Liver (tissue), 9 donors: ENCODE measurements around the gene RHO. TPM values are rescaled to one million over a fixed set of nuclear protein-coding genes. Genes with fewer than 3 reads are reported as not detected.

Experiments used
- DNase-seq: peaks from one replicate; pipeline ENCODE4 v3.0.0-alpha.2; 2017; ENCODE audit warnings: low spot score
- H3K27ac ChIP-seq, 2 donors: one replicate each; pipeline ENCODE4 v1.7.0; 2013; ENCODE audit warnings: inconsistent platforms in 2 of 2, low read length in 2 of 2, control low read depth in 1 of 2, low read depth in 1 of 2, mild to moderate bottlenecking in 1 of 2
- H3K27me3 ChIP-seq, 4 donors: one replicate each; pipeline versions ENCODE4 v1.6.1 to v1.7.0; 2013; ENCODE audit warnings: low read length in 3 of 4, inconsistent platforms in 1 of 4, mild to moderate bottlenecking in 1 of 4, moderate library complexity in 1 of 4; ENCODE audit not compliant: control insufficient read depth in 4 of 4, insufficient read depth in 4 of 4
- H3K36me3 ChIP-seq, 4 donors: one replicate each; pipeline versions ENCODE4 v1.6.1 to v1.7.0; 2013; ENCODE audit warnings: low read length in 3 of 4, mild to moderate bottlenecking in 3 of 4, low read depth in 1 of 4, moderate library complexity in 1 of 4; ENCODE audit not compliant: control insufficient read depth in 4 of 4, insufficient read depth in 3 of 4
- H3K4me1 ChIP-seq, 4 donors: one replicate each; pipeline versions ENCODE4 v1.6.1 to v1.7.0; 2013; ENCODE audit warnings: low read length in 3 of 4, mild to moderate bottlenecking in 3 of 4, moderate library complexity in 1 of 4; ENCODE audit not compliant: control insufficient read depth in 4 of 4, insufficient read depth in 4 of 4
- H3K4me3 ChIP-seq, 3 donors: one replicate each; pipeline versions ENCODE4 v1.6.1 to v1.7.0; 2013; ENCODE audit warnings: low read length in 3 of 3, control low read depth in 1 of 3, low read depth in 1 of 3, mild to moderate bottlenecking in 1 of 3
- H3K9ac ChIP-seq, 2 donors: one replicate each; pipeline ENCODE4 v1.7.0; 2013; ENCODE audit warnings: low read length in 2 of 2, mild to moderate bottlenecking in 2 of 2, moderate library complexity in 2 of 2, control low read depth in 1 of 2, low read depth in 1 of 2
- H3K9me3 ChIP-seq, 4 donors: one replicate each; pipeline versions ENCODE4 v1.6.1 to v1.7.0; 2013; ENCODE audit warnings: low read length in 3 of 4; ENCODE audit not compliant: control insufficient read depth in 4 of 4
- EGR1 ChIP-seq, 2 donors: IDR thresholded peaks; 2 replicates each; pipeline ENCODE4 v1.6.1; 2016 to 2018; ENCODE audit warnings: antibody characterized with exemption in 2 of 2, low read depth in 2 of 2
- FOXA1 ChIP-seq: IDR thresholded peaks from 2 replicates; pipeline ENCODE4 v1.6.1; 2016; ENCODE audit warnings: antibody characterized with exemption
- FOXA2 ChIP-seq: IDR thresholded peaks from 2 replicates; pipeline ENCODE4 v1.6.1; 2016; ENCODE audit warnings: antibody characterized with exemption
- GABPA ChIP-seq, 2 donors: IDR thresholded peaks in 1 of 2; conservative IDR thresholded peaks in 1 of 2; 2 replicates each; pipeline ENCODE4 v1.6.1; 2016; ENCODE audit warnings: antibody characterized with exemption in 2 of 2, mild to moderate bottlenecking in 1 of 2, moderate library complexity in 1 of 2
- HNF4A ChIP-seq, 2 donors: conservative IDR thresholded peaks; 2 replicates each; pipeline ENCODE4 v1.6.1; 2016; ENCODE audit warnings: antibody characterized with exemption in 2 of 2, mild to moderate bottlenecking in 2 of 2
- HNF4G ChIP-seq: IDR thresholded peaks from 2 replicates; pipeline ENCODE4 v1.6.1; 2016; ENCODE audit warnings: antibody characterized with exemption
- JUND ChIP-seq, 2 donors: IDR thresholded peaks; 2 replicates each; pipeline ENCODE4 v1.6.1; 2016; ENCODE audit warnings: antibody characterized with exemption in 2 of 2
- NR2F2 ChIP-seq: IDR thresholded peaks from 2 replicates; pipeline ENCODE4 v1.6.1; 2016; ENCODE audit warnings: antibody characterized with exemption
- RAD21 ChIP-seq, 2 donors: IDR thresholded peaks; 2 replicates each; pipeline ENCODE4 v1.6.1; 2016; ENCODE audit warnings: antibody characterized with exemption in 2 of 2, mild to moderate bottlenecking in 2 of 2
- RXRA ChIP-seq, 2 donors: IDR thresholded peaks; 2 replicates each; pipeline ENCODE4 v1.6.1; 2017 to 2018; ENCODE audit warnings: antibody characterized with exemption in 2 of 2, mild to moderate bottlenecking in 1 of 2
- SP1 ChIP-seq: IDR thresholded peaks from 2 replicates; pipeline ENCODE4 v1.6.1; 2018; ENCODE audit warnings: antibody characterized with exemption, mild to moderate bottlenecking
- TAF1 ChIP-seq: conservative IDR thresholded peaks from 2 replicates; pipeline ENCODE4 v1.6.1; 2016; ENCODE audit warnings: antibody characterized with exemption, mild to moderate bottlenecking
- YY1 ChIP-seq: IDR thresholded peaks from 2 replicates; pipeline ENCODE4 v1.6.1; 2016; ENCODE audit warnings: antibody characterized with exemption, mild to moderate bottlenecking
- WGBS: extraction: QIAGEN DNeasy Blood & Tissue Kit; methylation state at CpG from one replicate; pipeline ENCODE4 v1.1.7; 2013; 5-methylcytosine and 5-hydroxymethylcytosine counted together
- polyA plus RNA-seq, 2 donors: library from polyadenylated mRNA; stranded (reverse) in 1 of 2; unstranded in 1 of 2; fragments of 200-250 nt in 1 of 2; fragments of >200 nt in 1 of 2; fragmentation: Nextera tagmentation in 1 of 2; extraction: Ambion mirVana in 1 of 2; gene quantifications; one replicate each; pipeline versions ENCODE4 v1.2.1 to v1.2.3, GENCODE V29; 2013 to 2015
- total RNA-seq, 2 donors: library from RNA; depleted of rRNA; stranded (reverse); fragments of >200 nt; gene quantifications; one replicate each; pipeline ENCODE4 v1.2.3, GENCODE V29; 2014
- TF ChIP-seq, protein P1 (sequence below): IDR thresholded peaks from 2 replicates; pipeline ENCODE4 v1.6.1; 2016; ENCODE audit warnings: antibody characterized with exemption
- TF ChIP-seq, protein P2 (sequence below): IDR thresholded peaks from 2 replicates; pipeline ENCODE4 v1.6.1; 2016; ENCODE audit warnings: antibody characterized with exemption, mild to moderate bottlenecking
- TF ChIP-seq, protein P3 (sequence below): IDR thresholded peaks from 2 replicates; pipeline ENCODE4 v1.6.1; 2016; ENCODE audit warnings: antibody characterized with exemption
- TF ChIP-seq, protein P4 (sequence below): IDR thresholded peaks from 2 replicates; pipeline ENCODE4 v1.6.1; 2016; ENCODE audit warnings: antibody characterized with exemption
- TF ChIP-seq, protein P5 (sequence below): fragments of 150-350 bp; IDR thresholded peaks from 2 replicates; pipeline ENCODE4 v1.5.1; 2017; ENCODE audit warnings: improper control_type of control experiment, low read depth, low read length; ENCODE audit not compliant: missing input control
- donor health status: healthy.
- donor health status: healthy.
- donor health status: healthy.
- donor health status: healthy.
- donor health status: healthy.

The RHO gene
- total and polyA plus RNA-seq, 4 donors: not detected

DNA sequence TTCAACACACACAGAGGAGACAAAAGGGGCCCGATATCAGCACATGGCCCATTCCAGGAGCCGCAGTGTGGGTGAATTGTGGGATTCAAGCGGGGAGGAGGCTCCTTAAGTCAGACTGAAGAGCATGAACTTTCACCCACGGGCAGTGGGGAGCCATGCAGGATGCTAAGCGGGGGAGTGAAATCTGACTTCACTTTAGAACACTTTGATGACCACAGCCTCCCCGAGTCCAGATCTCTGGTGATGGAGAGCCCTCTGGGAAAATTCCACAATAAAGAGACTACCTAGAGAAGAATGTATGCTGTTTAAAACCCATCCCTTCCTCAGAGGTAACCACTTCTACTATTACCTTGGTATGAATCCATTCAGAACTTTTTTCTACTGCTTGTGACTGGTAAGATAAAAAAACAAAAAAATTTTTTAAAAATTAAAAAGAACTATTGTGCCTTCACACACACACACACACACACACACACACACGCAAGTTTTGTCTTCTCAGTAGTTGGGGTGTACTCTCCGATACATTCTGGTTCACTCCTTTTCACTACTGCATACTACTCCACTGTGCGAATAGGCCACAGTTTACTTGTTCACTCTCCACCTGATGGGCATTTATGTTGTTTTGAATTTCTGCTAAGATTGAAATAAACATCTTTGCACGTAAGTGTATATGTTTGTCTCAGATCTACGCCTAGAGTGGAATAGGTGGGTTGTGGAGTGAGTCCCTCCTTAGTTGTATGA is 12.5 kb downstream of the RHO start:
- Histone ChIP-seq H3K27me3 (no peaks in the 10 kb centered on the region), H3K27ac (no peak overlapping the region), H3K4me1 (no peaks in the 10 kb centered on the region), H3K9ac (no peak overlapping the region), H3K4me3 (no peak overlapping the region), H3K36me3 (no peaks in the 10 kb centered on the region), H3K9me3 (no peaks in the 10 kb centered on the region)
- no peak for DNase-seq
- WGBS: 93% methylated on average over 11 of the region's 11 CpGs
- TF ChIP-seq RAD21 (IDR thresholded peaks at IDR 0.05) (no peak), FOXA2 (no peak)

DNA sequence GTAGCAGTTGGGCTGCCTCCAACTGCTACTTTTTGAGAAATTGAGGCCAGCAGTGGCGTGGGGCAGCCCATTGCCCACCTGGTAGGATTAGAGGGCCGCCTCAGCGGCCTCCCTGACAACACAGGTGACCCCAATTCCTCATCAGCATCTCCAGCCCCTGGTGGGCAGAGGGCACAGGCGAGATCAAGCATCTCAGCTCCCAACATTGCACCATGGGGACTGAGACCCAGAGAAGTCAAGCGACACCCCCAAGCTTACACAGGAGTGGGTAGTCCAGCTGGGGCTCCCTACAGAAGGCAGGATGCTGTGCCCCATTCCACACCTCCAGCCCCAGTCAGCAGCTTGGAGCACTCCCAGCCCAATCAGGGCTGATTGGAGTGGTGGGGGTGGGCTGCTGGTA is 14.3 kb downstream of the RHO start:
- H3K9ac ChIP-seq: no peak overlapping the region
- DNase-seq: no peak
- TF ChIP-seq FOXA2 (no peak), SP1 (no peak), YY1 (no peak), NR2F2 (no peak), EGR1 (IDR thresholded peaks at IDR 0.05; ENCODE audit: low read depth in 2 of 2) (no peak), FOXA1 (no peak), RXRA (IDR thresholded peaks at IDR 0.05) (no peak), TAF1 (no peak), HNF4G (no peak), RAD21 (IDR thresholded peaks at IDR 0.05) (no peak), JUND (IDR thresholded peaks at IDR 0.05) (no peak), HNF4A (conservative IDR thresholded peaks at IDR 0.05) (no peak), GABPA (IDR thresholded peaks at IDR 0.05 in 1 of 2, conservative IDR thresholded peaks at IDR 0.05 in 1 of 2) (no peak)
- TF ChIP-seq, protein P1, sequence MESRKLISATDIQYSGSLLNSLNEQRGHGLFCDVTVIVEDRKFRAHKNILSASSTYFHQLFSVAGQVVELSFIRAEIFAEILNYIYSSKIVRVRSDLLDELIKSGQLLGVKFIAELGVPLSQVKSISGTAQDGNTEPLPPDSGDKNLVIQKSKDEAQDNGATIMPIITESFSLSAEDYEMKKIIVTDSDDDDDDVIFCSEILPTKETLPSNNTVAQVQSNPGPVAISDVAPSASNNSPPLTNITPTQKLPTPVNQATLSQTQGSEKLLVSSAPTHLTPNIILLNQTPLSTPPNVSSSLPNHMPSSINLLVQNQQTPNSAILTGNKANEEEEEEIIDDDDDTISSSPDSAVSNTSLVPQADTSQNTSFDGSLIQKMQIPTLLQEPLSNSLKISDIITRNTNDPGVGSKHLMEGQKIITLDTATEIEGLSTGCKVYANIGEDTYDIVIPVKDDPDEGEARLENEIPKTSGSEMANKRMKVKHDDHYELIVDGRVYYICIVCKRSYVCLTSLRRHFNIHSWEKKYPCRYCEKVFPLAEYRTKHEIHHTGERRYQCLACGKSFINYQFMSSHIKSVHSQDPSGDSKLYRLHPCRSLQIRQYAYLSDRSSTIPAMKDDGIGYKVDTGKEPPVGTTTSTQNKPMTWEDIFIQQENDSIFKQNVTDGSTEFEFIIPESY: no peak
- TF ChIP-seq, protein P2, sequence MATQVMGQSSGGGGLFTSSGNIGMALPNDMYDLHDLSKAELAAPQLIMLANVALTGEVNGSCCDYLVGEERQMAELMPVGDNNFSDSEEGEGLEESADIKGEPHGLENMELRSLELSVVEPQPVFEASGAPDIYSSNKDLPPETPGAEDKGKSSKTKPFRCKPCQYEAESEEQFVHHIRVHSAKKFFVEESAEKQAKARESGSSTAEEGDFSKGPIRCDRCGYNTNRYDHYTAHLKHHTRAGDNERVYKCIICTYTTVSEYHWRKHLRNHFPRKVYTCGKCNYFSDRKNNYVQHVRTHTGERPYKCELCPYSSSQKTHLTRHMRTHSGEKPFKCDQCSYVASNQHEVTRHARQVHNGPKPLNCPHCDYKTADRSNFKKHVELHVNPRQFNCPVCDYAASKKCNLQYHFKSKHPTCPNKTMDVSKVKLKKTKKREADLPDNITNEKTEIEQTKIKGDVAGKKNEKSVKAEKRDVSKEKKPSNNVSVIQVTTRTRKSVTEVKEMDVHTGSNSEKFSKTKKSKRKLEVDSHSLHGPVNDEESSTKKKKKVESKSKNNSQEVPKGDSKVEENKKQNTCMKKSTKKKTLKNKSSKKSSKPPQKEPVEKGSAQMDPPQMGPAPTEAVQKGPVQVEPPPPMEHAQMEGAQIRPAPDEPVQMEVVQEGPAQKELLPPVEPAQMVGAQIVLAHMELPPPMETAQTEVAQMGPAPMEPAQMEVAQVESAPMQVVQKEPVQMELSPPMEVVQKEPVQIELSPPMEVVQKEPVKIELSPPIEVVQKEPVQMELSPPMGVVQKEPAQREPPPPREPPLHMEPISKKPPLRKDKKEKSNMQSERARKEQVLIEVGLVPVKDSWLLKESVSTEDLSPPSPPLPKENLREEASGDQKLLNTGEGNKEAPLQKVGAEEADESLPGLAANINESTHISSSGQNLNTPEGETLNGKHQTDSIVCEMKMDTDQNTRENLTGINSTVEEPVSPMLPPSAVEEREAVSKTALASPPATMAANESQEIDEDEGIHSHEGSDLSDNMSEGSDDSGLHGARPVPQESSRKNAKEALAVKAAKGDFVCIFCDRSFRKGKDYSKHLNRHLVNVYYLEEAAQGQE: no peak
- TF ChIP-seq, protein P3, sequence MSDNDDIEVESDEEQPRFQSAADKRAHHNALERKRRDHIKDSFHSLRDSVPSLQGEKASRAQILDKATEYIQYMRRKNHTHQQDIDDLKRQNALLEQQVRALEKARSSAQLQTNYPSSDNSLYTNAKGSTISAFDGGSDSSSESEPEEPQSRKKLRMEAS: no peak
- TF ChIP-seq, protein P4, sequence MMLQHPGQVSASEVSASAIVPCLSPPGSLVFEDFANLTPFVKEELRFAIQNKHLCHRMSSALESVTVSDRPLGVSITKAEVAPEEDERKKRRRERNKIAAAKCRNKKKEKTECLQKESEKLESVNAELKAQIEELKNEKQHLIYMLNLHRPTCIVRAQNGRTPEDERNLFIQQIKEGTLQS: no peak
- TF ChIP-seq, protein P5, sequence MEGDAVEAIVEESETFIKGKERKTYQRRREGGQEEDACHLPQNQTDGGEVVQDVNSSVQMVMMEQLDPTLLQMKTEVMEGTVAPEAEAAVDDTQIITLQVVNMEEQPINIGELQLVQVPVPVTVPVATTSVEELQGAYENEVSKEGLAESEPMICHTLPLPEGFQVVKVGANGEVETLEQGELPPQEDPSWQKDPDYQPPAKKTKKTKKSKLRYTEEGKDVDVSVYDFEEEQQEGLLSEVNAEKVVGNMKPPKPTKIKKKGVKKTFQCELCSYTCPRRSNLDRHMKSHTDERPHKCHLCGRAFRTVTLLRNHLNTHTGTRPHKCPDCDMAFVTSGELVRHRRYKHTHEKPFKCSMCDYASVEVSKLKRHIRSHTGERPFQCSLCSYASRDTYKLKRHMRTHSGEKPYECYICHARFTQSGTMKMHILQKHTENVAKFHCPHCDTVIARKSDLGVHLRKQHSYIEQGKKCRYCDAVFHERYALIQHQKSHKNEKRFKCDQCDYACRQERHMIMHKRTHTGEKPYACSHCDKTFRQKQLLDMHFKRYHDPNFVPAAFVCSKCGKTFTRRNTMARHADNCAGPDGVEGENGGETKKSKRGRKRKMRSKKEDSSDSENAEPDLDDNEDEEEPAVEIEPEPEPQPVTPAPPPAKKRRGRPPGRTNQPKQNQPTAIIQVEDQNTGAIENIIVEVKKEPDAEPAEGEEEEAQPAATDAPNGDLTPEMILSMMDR: no peak
- H3K27me3 ChIP-seq: no peaks in the 10 kb centered on the region
- 94% methylated on average over 5 of the region's 5 CpGs for WGBS
- no peak overlapping the region for H3K27ac ChIP-seq
- H3K4me1 ChIP-seq: no peaks in the 10 kb centered on the region
- H3K9me3 ChIP-seq: no peaks in the 10 kb centered on the region
- H3K36me3 ChIP-seq: no peaks in the 10 kb centered on the region
- H3K4me3 ChIP-seq: no peak overlapping the region
